Muscle layer of duodenum (tissue), 2 donors: ENCODE results near the gene ZNF536.
"Not testable (repeated sequence)": the region's sequence is repeated elsewhere in the genome, so short reads cannot be mapped to it uniquely, and the experiment has no call there.

Experiments used
- H3K27ac ChIP-seq: one replicate; pipeline ENCODE4 v1.7.0; 2013; ENCODE audit warnings: mild to moderate bottlenecking, low read length
- H3K27me3 ChIP-seq: one replicate; pipeline ENCODE4 v1.7.0; 2013; ENCODE audit warnings: low read depth, mild to moderate bottlenecking, control low read depth, low read length
- H3K36me3 ChIP-seq, 2 donors: one replicate each; pipeline ENCODE4 v1.7.0; 2013; ENCODE audit warnings: low read length in 2 of 2, control low read depth in 1 of 2, mild to moderate bottlenecking in 1 of 2; ENCODE audit not compliant: insufficient read depth in 2 of 2, control insufficient read depth in 1 of 2
- H3K4me1 ChIP-seq, 2 donors: one replicate each; pipeline ENCODE4 v1.7.0; 2013; ENCODE audit warnings: low read length in 2 of 2, mild to moderate bottlenecking in 2 of 2, control low read depth in 1 of 2, moderate library complexity in 1 of 2; ENCODE audit not compliant: insufficient read depth in 2 of 2, control insufficient read depth in 1 of 2
- H3K4me3 ChIP-seq, 2 donors: one replicate each; pipeline ENCODE4 v1.7.0; 2013; ENCODE audit warnings: low read length in 2 of 2, low read depth in 1 of 2, mild to moderate bottlenecking in 1 of 2
- H3K9me3 ChIP-seq, 2 donors: one replicate each; pipeline ENCODE4 v1.7.0; 2013; ENCODE audit warnings: low read length in 2 of 2, control low read depth in 1 of 2, mild to moderate bottlenecking in 1 of 2; ENCODE audit not compliant: control insufficient read depth in 1 of 2
- donor health status: healthy.

ZNF536 gene

GRCh38 chr19:30411714-30412113, 39.5 kb downstream of the ZNF536 start:
- no peaks in the 10 kb centered on the region for H3K4me1 ChIP-seq
- no peak overlapping the region for H3K4me3 ChIP-seq
- no peaks in the 10 kb centered on the region for H3K9me3 ChIP-seq
- no peaks in the 10 kb centered on the region for H3K27me3 ChIP-seq
- no peak overlapping the region for H3K27ac ChIP-seq
- no peaks in the 10 kb centered on the region for H3K36me3 ChIP-seq

- no peaks in the 10 kb centered on the region for H3K4me1 ChIP-seq
- no peaks in the 10 kb centered on the region for H3K27me3 ChIP-seq
- no peak overlapping the region for H3K27ac ChIP-seq
- no peaks in the 10 kb centered on the region for H3K36me3 ChIP-seq
- no peaks in the 10 kb centered on the region for H3K9me3 ChIP-seq
- H3K4me3 ChIP-seq = no peak overlapping the region
Observed at GRCh38 chr19:30416375-30416774, 44.2 kb downstream of the ZNF536 start.

- not testable (repeated sequence) for H3K36me3 ChIP-seq, H3K4me1 ChIP-seq, H3K27me3 ChIP-seq, H3K4me3 ChIP-seq, H3K27ac ChIP-seq, H3K9me3 ChIP-seq
Observed at GRCh38 chr19:30417166-30417565, 45.0 kb downstream of the ZNF536 start.

GRCh38 chr19:30419568-30420180, 47.5 kb downstream of the ZNF536 start:
- Histone ChIP-seq H3K27me3 (no peaks in the 10 kb centered on the region), H3K27ac (no peak overlapping the region), H3K36me3 (no peaks in the 10 kb centered on the region), H3K4me3 (no peak overlapping the region), H3K9me3 (no peaks in the 10 kb centered on the region), H3K4me1 (no peaks in the 10 kb centered on the region)

GRCh38 chr19:30420316-30420715, 48.1 kb downstream of the ZNF536 start:
- Histone ChIP-seq H3K4me3 (no peak overlapping the region), H3K9me3 (no peaks in the 10 kb centered on the region), H3K27me3 (no peaks in the 10 kb centered on the region), H3K4me1 (no peaks in the 10 kb centered on the region), H3K36me3 (no peaks in the 10 kb centered on the region), H3K27ac (no peak overlapping the region)

GRCh38 chr19:30420881-30421280, 48.7 kb downstream of the ZNF536 start:
- Histone ChIP-seq H3K27me3 (no peaks in the 10 kb centered on the region), H3K4me3 (no peak overlapping the region), H3K27ac (no peak overlapping the region), H3K9me3 (no peaks in the 10 kb centered on the region), H3K36me3 (no peaks in the 10 kb centered on the region), H3K4me1 (no peaks in the 10 kb centered on the region)

GRCh38 chr19:30421571-30421970, 49.4 kb downstream of the ZNF536 start:
- Histone ChIP-seq H3K27ac (no peak overlapping the region), H3K36me3 (no peaks in the 10 kb centered on the region), H3K4me1 (no peaks in the 10 kb centered on the region), H3K4me3 (no peak overlapping the region), H3K27me3 (no peaks in the 10 kb centered on the region), H3K9me3 (no peaks in the 10 kb centered on the region)

- Histone ChIP-seq H3K27ac (no peak overlapping the region), H3K4me3 (no peak overlapping the region), H3K27me3 (no peaks in the 10 kb centered on the region), H3K4me1 (no peaks in the 10 kb centered on the region), H3K36me3 (no peaks in the 10 kb centered on the region), H3K9me3 (no peaks in the 10 kb centered on the region)
Observed at GRCh38 chr19:30423481-30423880, 51.3 kb downstream of the ZNF536 start.

- Histone ChIP-seq H3K36me3 (no peaks in the 10 kb centered on the region), H3K4me3 (no peak overlapping the region), H3K27me3 (no peaks in the 10 kb centered on the region), H3K4me1 (no peaks in the 10 kb centered on the region), H3K27ac (no peak overlapping the region), H3K9me3 (no peaks in the 10 kb centered on the region)
Observed at GRCh38 chr19:30425885-30426838, 54.0 kb downstream of the ZNF536 start.

- H3K27ac ChIP-seq = no peak overlapping the region
- H3K9me3 ChIP-seq = no peaks in the 10 kb centered on the region
- no peaks in the 10 kb centered on the region for H3K4me1 ChIP-seq
- no peaks in the 10 kb centered on the region for H3K27me3 ChIP-seq
- no peaks in the 10 kb centered on the region for H3K36me3 ChIP-seq
- no peak overlapping the region for H3K4me3 ChIP-seq
Observed at GRCh38 chr19:30426864-30427263, 54.7 kb downstream of the ZNF536 start.

- Histone ChIP-seq H3K27me3 (no peaks in the 10 kb centered on the region), H3K4me3 (no peak overlapping the region), H3K36me3 (no peaks in the 10 kb centered on the region), H3K27ac (no peak overlapping the region), H3K9me3 (no peaks in the 10 kb centered on the region), H3K4me1 (no peaks in the 10 kb centered on the region)
Observed at GRCh38 chr19:30428092-30428680, 56.0 kb downstream of the ZNF536 start.
